Activated CD4-positive, alpha-beta memory T cell treated with anti-CD3 and anti-CD28 coated beads, Interleukin-2, amount 10 ng/mL, durations not matched to agents 7 days and 5 days (primary cell): Measurements from ENCODE around the gene PRAMEF14. TPM values are rescaled to one million over a fixed set of nuclear protein-coding genes. Genes with fewer than 3 reads are reported as not detected.
"Not testable (repeated sequence)": the region's sequence is repeated elsewhere in the genome, so short reads cannot be mapped to it uniquely, and the experiment has no call there.

Experiments used
- CTCF ChIA-PET: fragments of 350-600 bp; sonication (Branson Sonifier 250); formaldehyde crosslinking; loops from one replicate; lab custom pipeline; 2021; ENCODE audit warnings: antibody characterized with exemption, inconsistent platforms; lab: Charles Lee
- POLR2A ChIA-PET: fragments of 350-600 bp; sonication (Branson Sonifier 250); formaldehyde crosslinking; loops from one replicate; lab custom pipeline; 2021; ENCODE audit warnings: antibody characterized with exemption; lab: Charles Lee
- DNase-seq: peaks from one replicate; pipeline ENCODE4 v3.0.0-alpha.2; 2020
- H3K27ac Mint-ChIP-seq: one replicate; pipeline ENCODE4 v1.8.0; 2021; ENCODE audit warnings: mild to moderate bottlenecking, mixed read lengths
- H3K27me3 Mint-ChIP-seq: one replicate; pipeline ENCODE4 v1.8.0; 2021; ENCODE audit warnings: mixed read lengths
- H3K36me3 Mint-ChIP-seq: one replicate; pipeline ENCODE4 v1.8.0; 2021; ENCODE audit warnings: low read depth, mixed read lengths
- H3K4me1 Mint-ChIP-seq: one replicate; pipeline ENCODE4 v1.8.0; 2021; ENCODE audit warnings: mixed read lengths
- H3K4me3 Mint-ChIP-seq: one replicate; pipeline ENCODE4 v1.8.0; 2021; ENCODE audit warnings: mild to moderate bottlenecking, mixed read lengths
- H3K9me3 Mint-ChIP-seq: one replicate; pipeline ENCODE4 v1.8.0; 2021; ENCODE audit warnings: mixed read lengths
- total RNA-seq, 2 experiments: library from RNA; stranded (reverse); gene quantifications; one replicate each; pipeline ENCODE4 v1.2.3, GENCODE V29; 2021

PRAMEF14 gene
- total RNA-seq, 2 experiments from 2014 or later, result not detected

- H3K4me1 Mint-ChIP-seq, CTCF ChIA-PET, H3K36me3 Mint-ChIP-seq, H3K27me3 Mint-ChIP-seq, H3K4me3 Mint-ChIP-seq, H3K9me3 Mint-ChIP-seq, H3K27ac Mint-ChIP-seq, DNase-seq, POLR2A ChIA-PET: not testable (repeated sequence)
These were observed 4.4 kb downstream of the PRAMEF14 start for GRCh38 chr1:13342496-13342895.

- H3K4me3 Mint-ChIP-seq, H3K9me3 Mint-ChIP-seq, H3K4me1 Mint-ChIP-seq, H3K36me3 Mint-ChIP-seq, H3K27ac Mint-ChIP-seq, CTCF ChIA-PET, DNase-seq, H3K27me3 Mint-ChIP-seq, POLR2A ChIA-PET: not testable (repeated sequence)
These were observed 31.7 kb downstream of the PRAMEF14 start, which contains the start of gene PRAMEF15 for GRCh38 chr1:13315281-13315680. TSS of gene PRAMEF15 (plus strand) at chr1:13315581. CDS start at chr1:13318408, 2,827 bp downstream.

- H3K27ac Mint-ChIP-seq, H3K4me1 Mint-ChIP-seq, H3K27me3 Mint-ChIP-seq, H3K9me3 Mint-ChIP-seq, CTCF ChIA-PET, H3K4me3 Mint-ChIP-seq, POLR2A ChIA-PET, DNase-seq, H3K36me3 Mint-ChIP-seq: not testable (repeated sequence)
These were observed 43.7 kb downstream of the PRAMEF14 start, which contains the start of gene PRAMEF33 for GRCh38 chr1:13303239-13303638. TSS of gene PRAMEF33 (plus strand) at chr1:13303539. CDS start at chr1:13305955, 2,416 bp downstream.

GRCh38 chr1:13302197-13302596 is 44.7 kb downstream of the PRAMEF14 start:
- H3K4me3 Mint-ChIP-seq, H3K36me3 Mint-ChIP-seq, H3K9me3 Mint-ChIP-seq, DNase-seq, H3K4me1 Mint-ChIP-seq, CTCF ChIA-PET, H3K27ac Mint-ChIP-seq, POLR2A ChIA-PET, H3K27me3 Mint-ChIP-seq: not testable (repeated sequence)

- H3K27ac Mint-ChIP-seq, H3K27me3 Mint-ChIP-seq, DNase-seq, H3K4me3 Mint-ChIP-seq, H3K36me3 Mint-ChIP-seq, POLR2A ChIA-PET, H3K9me3 Mint-ChIP-seq, CTCF ChIA-PET, H3K4me1 Mint-ChIP-seq: not testable (repeated sequence)
These were observed 48.2 kb downstream of the PRAMEF14 start for GRCh38 chr1:13298699-13299098.

GRCh38 chr1:13297216-13297931 is 49.6 kb downstream of the PRAMEF14 start:
- H3K9me3 Mint-ChIP-seq, CTCF ChIA-PET, H3K27me3 Mint-ChIP-seq, H3K36me3 Mint-ChIP-seq, H3K27ac Mint-ChIP-seq, H3K4me1 Mint-ChIP-seq, POLR2A ChIA-PET, DNase-seq, H3K4me3 Mint-ChIP-seq: not testable (repeated sequence)

Other genes with a start within 250 kb of the PRAMEF14 start
- gene HNRNPCL2, start 230.3 kb downstream of the PRAMEF14 start, total RNA-seq, result not detected
- not detected for gene PRAMEF26, start 191.1 kb downstream of the PRAMEF14 start, total RNA-seq
- gene HNRNPCL4, start 181.5 kb downstream of the PRAMEF14 start, total RNA-seq, result not detected
- not detected for gene PRAMEF9, start 175.3 kb downstream of the PRAMEF14 start, total RNA-seq
- gene PRAMEF13, start 145.7 kb downstream of the PRAMEF14 start, total RNA-seq, result not detected
- gene PRAMEF18, start 121.0 kb downstream of the PRAMEF14 start, total RNA-seq, result not detected
- gene PRAMEF5, start 92.9 kb downstream of the PRAMEF14 start, total RNA-seq, result not detected
- gene PRAMEF8, start 62.0 kb downstream of the PRAMEF14 start, total RNA-seq, result not detected
- gene PRAMEF33, start 43.6 kb downstream of the PRAMEF14 start, total RNA-seq, result not detected
- gene PRAMEF15, start 31.6 kb downstream of the PRAMEF14 start, total RNA-seq, result not detected
- not detected for gene PRAMEF19, start 24.8 kb upstream of the PRAMEF14 start, total RNA-seq
- not detected for gene PRAMEF17, start 42.5 kb upstream of the PRAMEF14 start, total RNA-seq
- not detected for gene PRAMEF20, start 63.3 kb upstream of the PRAMEF14 start, total RNA-seq
- not detected for gene LRRC38, start 166.9 kb upstream of the PRAMEF14 start, total RNA-seq
- gene PDPN, start 236.7 kb upstream of the PRAMEF14 start, total RNA-seq, result not detected